HUDEP-2 (cell line): ENCODE measurements around the gene CHST4.
A peak's percentile ranks its signal among the peaks of the same experiment; 100 is the strongest.
"Not testable (repeated sequence)": the region's sequence is repeated elsewhere in the genome, so short reads cannot be mapped to it uniquely, and the experiment has no call there.

Experiments used
- DNase-seq, 76 experiments: peaks; one replicate each; lab custom pipeline; 2025; ENCODE audit not compliant: unreplicated experiment in 76 of 76; lab: John Stamatoyannopoulos, UW

Gene CHST4

GRCh38 chr16:71520550-71520949 lies 5.7 kb upstream of the CHST4 start:
- no peak for DNase-seq

GRCh38 chr16:71524566-71525553 lies 1.4 kb upstream of the CHST4 start:
- DNase-seq, result no peak

GRCh38 chr16:71528257-71528656 lies 2.0 kb downstream of the CHST4 start:
- DNase-seq, result no peak

- DNase-seq, result no peak
These were observed 2.6 kb downstream of the CHST4 start for GRCh38 chr16:71528863-71529262.

GRCh38 chr16:71532366-71532765 lies 6.1 kb downstream of the CHST4 start:
- no peak for DNase-seq

- DNase-seq, result no peak
These were observed 10.7 kb downstream of the CHST4 start for GRCh38 chr16:71536752-71537499.

- peak in 36 of 76 experiments; percentile 2 to 63 (median 18) for DNase-seq
These were observed 11.4 kb downstream of the CHST4 start for GRCh38 chr16:71537643-71538042.

GRCh38 chr16:71542377-71542776 lies 16.2 kb downstream of the CHST4 start:
- peak in 61 of 76 experiments; percentile 8 to 64 (median 43) for DNase-seq

- no peak for DNase-seq
These were observed 20.9 kb downstream of the CHST4 start for GRCh38 chr16:71547168-71547567.

- peak in 2 of 76 experiments; percentile 5 for DNase-seq
These were observed 26.7 kb downstream of the CHST4 start for GRCh38 chr16:71552698-71553503.

GRCh38 chr16:71555230-71555891 lies 29.1 kb downstream of the CHST4 start:
- no peak for DNase-seq

- no peak for DNase-seq
These were observed 31.1 kb downstream of the CHST4 start for GRCh38 chr16:71557299-71557698.

GRCh38 chr16:71557954-71558582 lies 31.8 kb downstream of the CHST4 start:
- no peak for DNase-seq

GRCh38 chr16:71559855-71560254 lies 33.6 kb downstream of the CHST4 start:
- no peak for DNase-seq

- DNase-seq, result not testable (repeated sequence)
These were observed 35.7 kb downstream of the CHST4 start for GRCh38 chr16:71561886-71562285.

GRCh38 chr16:71562552-71562951 lies 36.3 kb downstream of the CHST4 start:
- no peak for DNase-seq

- DNase-seq, result peak in 1 of 76 experiments; percentile 12
These were observed 38.2 kb downstream of the CHST4 start for GRCh38 chr16:71564335-71564967.

GRCh38 chr16:71565812-71566700 lies 39.8 kb downstream of the CHST4 start:
- DNase-seq, result peak in 2 of 76 experiments; percentile 2 to 3
